Right lung (tissue), 5 donors: ENCODE results near the gene HRK. TPM values are rescaled to one million over a fixed set of nuclear protein-coding genes. Genes with fewer than 3 reads are reported as not detected.

Source experiments
- DNase-seq, 2 donors: peaks; one replicate each; pipeline ENCODE4 v3.0.0-alpha.2; 2013
- polyA plus RNA-seq, 5 donors: library from polyadenylated mRNA; unstranded; fragments of 120-200 nt; gene quantifications; one replicate each; pipeline versions ENCODE4 v1.2.1 to v1.2.3, GENCODE V29; 2013; ENCODE audit warnings: inconsistent platforms in 1 of 5, low replicate concordance in 1 of 5; ENCODE audit not compliant: insufficient read length in 5 of 5, insufficient read depth in 1 of 5

Gene HRK
- polyA plus RNA-seq, 5 donors: 0.10 to 0.23 (median 0.15) TPM

DNA sequence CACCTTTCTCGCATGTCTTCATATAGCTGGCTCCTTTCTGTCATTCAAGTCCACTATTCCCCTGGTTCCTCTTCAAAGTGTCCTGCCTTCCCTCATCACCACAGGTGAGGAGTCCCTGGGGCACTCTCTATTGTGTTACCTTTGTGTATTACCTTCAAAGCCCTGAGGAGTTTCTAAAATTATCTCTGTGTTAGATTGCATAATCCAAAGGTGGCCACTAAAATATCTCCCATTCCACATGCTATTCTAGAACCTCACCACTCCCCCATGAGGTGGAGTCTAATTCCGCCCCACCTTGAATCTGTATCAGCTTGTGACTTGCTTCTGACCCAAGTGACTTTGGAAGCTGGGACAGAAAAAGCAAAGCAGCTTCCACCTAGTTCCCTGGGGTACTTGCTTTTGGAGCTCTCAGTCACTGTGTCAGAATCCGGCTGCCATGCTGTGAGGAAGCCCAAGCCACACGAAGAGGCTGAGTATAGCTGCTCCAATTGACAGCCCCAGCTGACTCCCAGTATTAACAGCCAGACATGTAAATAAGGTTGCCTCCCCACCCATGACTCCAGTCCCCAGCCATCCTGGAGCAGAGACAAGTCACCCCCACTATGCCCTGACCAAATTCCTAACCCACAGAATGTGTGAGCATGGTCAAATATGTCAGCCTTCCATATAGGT lies 6.8 kb downstream of the HRK start:
- no peak for DNase-seq

DNA sequence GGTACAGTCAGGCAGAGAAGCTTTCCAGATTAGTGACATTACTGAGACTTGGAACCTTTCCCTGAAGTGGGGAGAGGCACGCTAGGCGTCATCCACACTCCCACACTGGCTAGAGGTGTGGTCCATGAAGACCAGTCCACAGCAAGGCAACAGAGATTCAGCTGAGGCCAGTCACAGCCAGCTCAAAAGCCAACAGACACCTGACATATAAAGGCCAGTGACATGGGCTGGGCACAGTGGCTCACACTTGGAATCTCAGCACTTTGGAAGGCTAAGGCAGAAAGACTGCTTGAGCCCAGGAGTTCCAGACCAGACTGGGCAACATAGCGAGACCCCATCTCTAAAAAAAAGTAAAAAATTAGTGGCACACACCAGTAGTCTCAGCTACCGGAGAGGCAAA lies 10.9 kb downstream of the HRK start:
- no peak for DNase-seq

DNA sequence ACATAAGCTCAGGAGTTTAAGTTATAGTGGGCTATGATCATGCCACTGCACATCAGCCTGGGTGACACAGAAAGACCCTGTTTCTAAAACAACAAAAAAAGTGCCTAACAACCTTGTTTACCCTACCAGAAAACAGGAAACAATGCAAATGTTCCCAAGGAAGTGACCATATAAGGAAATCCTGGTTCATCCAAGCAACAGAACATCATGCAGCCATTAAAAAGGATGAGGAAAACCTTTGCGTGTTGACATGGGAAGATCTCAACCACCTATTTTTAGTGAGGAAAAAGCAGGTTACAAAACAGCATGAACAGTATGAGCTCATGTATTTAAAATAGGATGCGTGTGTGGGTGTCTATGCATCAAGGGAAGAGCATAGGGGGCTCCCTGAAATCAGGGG lies 13.7 kb downstream of the HRK start:
- no peak for DNase-seq

DNA sequence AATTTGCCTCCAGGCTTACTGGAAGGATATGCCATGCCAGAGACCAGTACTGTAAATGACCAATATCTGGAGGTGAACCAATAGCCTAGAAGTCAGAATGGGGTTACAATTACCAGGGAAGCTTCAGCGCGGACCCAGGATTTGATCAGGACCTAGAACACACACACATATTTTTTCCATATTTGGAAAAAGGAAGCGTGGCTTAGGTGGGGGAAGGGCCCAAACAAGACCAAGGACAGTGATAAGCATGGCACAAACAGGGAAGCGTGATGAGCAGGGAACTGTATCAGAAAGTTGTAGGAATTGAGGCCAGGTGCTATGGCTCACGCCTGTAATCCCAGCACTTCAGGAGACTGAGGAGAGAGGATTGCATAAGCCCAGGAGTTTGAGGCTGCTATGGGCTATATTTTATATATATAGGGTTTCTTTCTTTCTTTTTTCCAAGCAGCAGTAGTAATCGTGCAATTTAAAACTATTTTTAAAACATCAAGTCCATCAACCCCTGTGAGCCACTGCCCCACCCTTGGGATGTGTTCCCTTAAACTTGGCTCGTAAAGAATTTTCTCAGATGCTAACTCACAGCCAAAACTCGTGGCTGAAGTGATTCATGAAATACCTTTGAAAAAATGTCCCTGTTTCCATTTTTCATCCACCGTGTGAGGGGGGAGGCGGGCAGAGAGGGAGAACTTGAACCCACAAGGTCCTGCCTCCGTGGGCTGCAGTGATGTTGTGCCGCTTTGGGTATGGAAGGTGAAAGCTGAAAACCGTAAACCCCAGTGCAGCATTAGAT lies 16.7 kb downstream of the HRK start:
- DNase-seq: no peak

DNA sequence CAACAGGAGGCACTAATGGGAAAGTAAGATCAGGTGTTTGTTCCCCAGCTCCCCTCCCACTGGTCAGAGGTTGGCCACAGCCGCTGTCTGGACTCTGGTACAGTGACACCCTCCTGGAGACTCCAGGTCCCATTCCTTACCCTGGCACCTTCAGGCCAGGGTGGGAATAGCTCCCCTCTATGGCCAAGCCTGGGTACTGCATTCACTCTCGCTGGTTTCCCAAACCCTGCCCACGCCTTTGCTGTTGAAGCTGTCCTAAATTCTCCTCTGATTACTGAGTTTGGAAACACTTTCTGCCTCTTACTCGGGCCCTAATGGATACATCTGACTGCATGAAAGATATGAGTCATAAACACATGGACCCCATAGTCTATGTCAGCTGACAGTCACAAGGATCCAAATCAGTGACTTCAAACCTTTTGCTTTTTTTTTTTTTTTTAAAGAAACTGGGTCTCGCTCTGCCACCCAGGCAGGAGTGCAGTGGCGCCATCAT lies 17.9 kb downstream of the HRK start:
- DNase-seq: no peak

DNA sequence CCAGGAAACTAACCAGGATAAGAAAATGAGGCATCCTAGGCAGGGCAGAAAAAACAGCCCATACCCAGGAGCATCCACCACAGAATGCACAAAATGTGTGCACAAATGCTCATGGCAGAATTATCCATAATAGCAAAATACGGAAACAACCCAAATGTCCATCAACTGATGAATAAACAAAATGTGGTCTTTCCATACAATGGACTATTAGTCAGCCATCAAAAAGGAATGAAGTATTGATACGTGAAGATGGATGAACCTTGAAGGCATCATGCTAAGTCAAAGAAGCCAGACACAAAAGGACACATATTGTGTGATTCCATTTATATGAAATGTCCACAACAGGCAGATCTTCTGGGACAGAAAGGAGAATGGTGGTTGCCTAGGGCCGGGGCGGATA lies 19.1 kb downstream of the HRK start:
- no peak for DNase-seq

- no peak for DNase-seq
Measured at GRCh38 chr12:116861320-116861719, 19.9 kb downstream of the HRK start.

GRCh38 chr12:116860263-116860662 lies 21.0 kb downstream of the HRK start:
- no peak for DNase-seq

DNA sequence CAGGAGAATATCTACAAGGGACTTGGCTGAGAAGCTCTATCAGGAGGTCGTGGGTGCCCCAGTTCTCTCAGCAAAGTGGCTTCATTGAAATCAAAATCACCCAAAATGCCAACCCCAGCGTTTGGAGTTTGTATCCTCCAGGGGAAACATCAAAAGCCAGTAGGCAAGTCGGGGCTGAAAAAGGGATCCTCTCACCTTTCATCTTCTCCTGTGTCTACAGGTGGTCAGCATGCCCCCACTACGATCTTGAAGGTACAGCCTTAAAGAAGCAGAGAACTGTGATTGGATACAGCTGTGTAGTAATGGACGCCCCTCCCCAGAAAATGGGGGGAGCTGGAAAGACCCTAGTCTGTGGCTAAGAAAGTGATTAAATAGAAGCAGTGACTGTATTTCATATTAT lies 22.2 kb downstream of the HRK start:
- DNase-seq: no peak

DNA sequence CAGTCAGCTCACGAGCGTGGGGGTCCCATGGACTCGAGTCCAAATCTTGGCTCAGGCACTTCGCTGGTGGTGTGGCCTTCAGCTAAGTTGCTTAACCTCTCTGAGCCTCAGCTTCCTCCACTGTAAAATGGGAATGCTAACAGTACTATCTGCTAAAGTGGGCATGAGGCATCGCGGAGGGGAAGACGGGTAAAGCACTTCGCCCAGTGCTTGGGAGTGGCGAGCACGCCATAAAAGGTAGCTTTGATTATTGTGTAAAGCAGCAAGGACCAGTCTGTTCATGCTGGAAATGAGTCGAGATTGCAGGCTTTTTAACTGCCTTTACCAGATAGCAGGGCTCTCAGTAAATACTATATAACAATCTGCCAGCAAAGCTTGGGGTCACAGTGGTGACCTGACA lies 24.5 kb downstream of the HRK start:
- DNase-seq: no peak

DNA sequence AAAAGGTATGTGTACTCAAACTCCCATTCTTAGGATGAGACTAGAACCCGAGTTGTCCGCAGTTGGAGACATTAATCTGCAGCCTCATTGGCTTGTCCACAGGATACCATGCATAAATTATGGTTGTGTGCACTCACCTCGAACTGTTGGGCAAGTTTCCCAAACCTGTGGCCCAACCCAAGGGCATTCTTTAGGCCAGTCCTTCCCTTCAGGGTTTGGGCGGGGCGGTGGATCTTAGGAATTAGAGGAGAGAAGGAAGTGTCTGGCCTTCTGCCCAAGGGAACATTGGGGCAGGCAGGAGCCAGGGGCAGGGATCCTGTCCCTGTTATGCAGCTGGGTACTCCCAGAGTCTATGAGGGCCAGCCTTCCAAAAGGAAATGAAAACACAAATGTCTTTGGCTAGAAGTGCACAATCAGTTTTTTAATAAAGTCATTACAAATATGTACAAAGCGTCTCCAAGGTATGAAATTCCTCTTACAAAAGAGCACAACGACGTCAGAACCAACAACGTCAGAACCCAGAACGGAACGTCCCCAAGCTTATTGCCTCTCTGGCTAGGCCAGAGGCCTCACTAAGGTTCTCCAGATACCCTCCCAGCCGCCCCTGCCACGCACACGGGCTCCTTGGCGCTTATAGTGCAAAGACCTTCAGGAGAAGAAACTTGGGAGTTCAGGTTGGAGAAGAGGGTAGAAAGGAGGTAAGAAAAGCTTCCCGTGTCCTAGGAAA lies 25.3 kb downstream of the HRK start:
- no peak for DNase-seq

- no peak for DNase-seq
Measured at GRCh38 chr12:116853507-116853906, 27.7 kb downstream of the HRK start.

GRCh38 chr12:116852303-116852702 lies 28.9 kb downstream of the HRK start:
- DNase-seq: no peak

DNA sequence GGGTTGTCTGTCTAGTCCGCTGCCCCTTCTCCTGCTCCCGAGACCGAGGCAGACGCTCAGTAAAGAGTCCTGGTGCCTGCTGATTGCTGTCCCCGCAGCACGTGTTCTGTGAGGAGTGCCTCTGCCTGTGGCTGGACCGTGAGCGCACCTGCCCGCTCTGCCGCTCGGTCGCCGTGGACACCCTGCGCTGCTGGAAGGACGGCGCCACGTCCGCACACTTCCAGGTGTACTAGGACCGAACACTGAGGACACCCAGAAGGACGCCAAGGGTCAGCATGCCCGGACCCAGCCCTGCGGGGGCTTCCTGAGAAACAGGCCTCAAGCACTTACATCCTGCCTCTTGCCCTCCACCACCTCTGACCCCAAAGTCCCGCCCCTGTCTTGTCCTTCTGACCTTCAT lies 32.0 kb downstream of the HRK start:
- no peak for DNase-seq

DNA sequence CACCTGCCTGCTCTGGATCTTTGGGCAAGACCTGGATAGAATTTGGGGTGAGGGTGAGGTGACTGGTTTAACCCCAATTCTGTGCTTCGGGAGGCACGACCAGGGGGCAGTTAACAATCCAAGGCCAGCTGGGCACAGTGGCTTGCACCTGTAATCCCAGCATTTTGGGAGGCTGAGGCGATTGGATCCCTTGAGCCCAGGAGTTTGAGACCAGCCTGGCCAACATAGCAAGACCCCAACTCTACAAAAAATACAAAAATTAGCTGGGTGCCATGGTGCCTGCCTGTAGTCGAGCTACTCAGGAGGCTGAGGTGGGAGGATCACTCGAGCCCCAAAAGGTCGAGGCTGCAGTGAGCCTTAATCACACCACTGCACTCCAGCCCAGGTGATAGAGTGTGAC lies 38.2 kb downstream of the HRK start:
- no peak for DNase-seq

GRCh38 chr12:116839287-116839830 lies 41.9 kb downstream of the HRK start:
- no peak for DNase-seq

DNA sequence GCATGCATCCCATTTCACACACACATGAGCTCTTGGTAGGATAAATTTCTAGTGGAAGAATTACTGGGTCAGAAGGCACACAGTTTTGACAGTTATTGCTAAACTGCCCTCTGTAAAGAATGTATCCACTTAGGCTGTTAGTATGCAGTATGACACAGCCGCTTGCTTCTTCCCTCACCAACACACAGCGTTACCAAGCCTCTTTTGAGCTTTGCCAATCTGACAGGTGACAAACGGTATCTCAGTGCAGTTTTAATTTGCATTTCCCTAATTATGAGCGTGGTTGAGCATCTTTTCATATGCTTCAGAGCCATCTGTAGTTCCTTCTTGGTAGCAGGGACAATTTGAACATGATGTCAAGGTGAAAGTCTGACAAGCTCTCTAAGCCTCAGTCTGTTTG lies 42.9 kb downstream of the HRK start:
- DNase-seq: no peak

GRCh38 chr12:116837097-116837496 lies 44.1 kb downstream of the HRK start:
- DNase-seq: no peak

DNA sequence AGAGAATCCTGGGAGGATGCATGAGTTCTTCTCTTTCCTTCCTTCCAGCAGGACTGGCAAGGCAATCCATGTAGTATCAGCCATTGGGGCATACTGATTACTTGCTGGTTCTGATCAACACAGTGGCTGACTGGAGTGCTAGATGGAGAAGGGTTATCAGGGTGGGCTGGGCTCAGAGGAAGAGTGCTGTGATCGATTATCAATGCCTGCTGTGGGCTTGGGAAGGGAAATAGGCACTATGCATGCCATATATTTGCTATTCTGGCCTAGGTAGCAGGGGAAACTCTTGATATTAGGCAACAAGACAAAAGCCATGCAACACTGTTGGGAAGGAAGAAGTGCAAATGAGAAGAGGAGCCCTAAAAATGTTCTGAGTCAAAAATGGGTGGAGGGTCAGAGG lies 45.8 kb downstream of the HRK start:
- DNase-seq: no peak

- no peak for DNase-seq
Measured at GRCh38 chr12:116833474-116833873, 47.8 kb downstream of the HRK start.

DNA sequence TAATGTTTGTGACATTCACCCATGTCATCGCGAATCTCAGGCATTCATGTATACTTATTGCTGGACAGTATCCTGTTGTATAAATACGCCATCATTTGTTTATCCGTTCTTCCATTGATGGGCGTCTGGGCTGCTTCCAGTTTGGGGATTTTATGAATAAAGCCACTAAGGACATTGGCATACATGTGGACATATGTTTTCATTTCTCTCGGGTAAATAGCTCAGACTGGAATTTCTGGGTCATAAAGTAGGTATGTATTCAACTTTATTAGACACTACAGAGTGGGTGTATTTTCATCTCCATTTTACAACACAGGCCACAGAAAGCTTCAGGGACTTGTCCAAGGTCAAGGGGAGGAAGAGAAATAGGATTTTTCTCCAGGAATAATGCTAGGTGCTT lies 48.9 kb downstream of the HRK start:
- DNase-seq: no peak

GRCh38 chr12:116827432-116827831 lies 53.8 kb downstream of the HRK start:
- DNase-seq: no peak

DNA sequence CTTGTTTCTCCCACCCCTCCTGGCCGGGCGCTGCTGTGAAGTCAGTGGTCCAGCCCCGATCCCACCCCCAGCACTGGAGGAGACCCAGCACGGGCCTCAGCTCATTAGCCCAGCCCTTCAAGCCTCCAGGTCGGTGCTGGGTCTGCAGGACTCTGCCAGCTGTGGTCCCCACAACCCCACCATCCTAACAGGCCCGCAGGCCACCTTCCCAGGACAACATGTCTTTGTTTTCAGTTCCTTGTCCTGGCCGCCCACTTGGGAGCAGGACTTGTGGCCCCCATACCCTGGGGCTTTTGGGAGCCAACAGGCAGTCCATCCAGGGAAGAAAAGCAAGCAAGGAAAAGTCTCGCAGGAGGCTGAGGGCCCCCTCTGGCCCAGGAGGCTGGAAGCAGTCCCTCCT lies 60.0 kb downstream of the HRK start:
- DNase-seq: no peak
